Activated CD8-positive, alpha-beta T cell treated with anti-CD3 and anti-CD28 coated beads for 36 hours (primary cell): ENCODE data around the gene PAEP. TPM values are rescaled to one million over a fixed set of nuclear protein-coding genes. Genes with fewer than 3 reads are reported as not detected.
"Not testable (repeated sequence)": the region's sequence is repeated elsewhere in the genome, so short reads cannot be mapped to it uniquely, and the experiment has no call there.

ENCODE experiments used
- ATAC-seq: fragments of 200-7000 bp; cut with Tn5 transposase; one replicate; pipeline ENCODE4 v1.10.0; 2021; ENCODE audit warnings: mild to moderate bottlenecking, moderate library complexity
- CTCF ChIA-PET: fragments of 350-600 bp; sonication (Branson Sonifier 250); formaldehyde crosslinking; loops from one replicate; lab custom pipeline; 2021; ENCODE audit warnings: antibody characterized with exemption; lab: Charles Lee
- POLR2A ChIA-PET: fragments of 350-600 bp; sonication (Branson Sonifier 250); formaldehyde crosslinking; loops from one replicate; lab custom pipeline; 2021; ENCODE audit warnings: antibody characterized with exemption; lab: Charles Lee
- DNase-seq: peaks from one replicate; pipeline ENCODE4 v3.0.0-alpha.2; 2020
- H3K27ac Mint-ChIP-seq: one replicate; pipeline ENCODE4 v1.8.0; 2021; ENCODE audit warnings: mild to moderate bottlenecking, mixed read lengths
- H3K27me3 Mint-ChIP-seq: one replicate; pipeline ENCODE4 v1.8.0; 2021; ENCODE audit warnings: mixed read lengths
- H3K36me3 Mint-ChIP-seq: one replicate; pipeline ENCODE4 v1.8.0; 2021; ENCODE audit warnings: low read depth, mixed read lengths
- H3K4me1 Mint-ChIP-seq: one replicate; pipeline ENCODE4 v1.8.0; 2021; ENCODE audit warnings: low read depth, mixed read lengths
- H3K4me3 Mint-ChIP-seq: one replicate; pipeline ENCODE4 v1.8.0; 2021; ENCODE audit warnings: mild to moderate bottlenecking, moderate library complexity, mixed read lengths
- H3K9me3 Mint-ChIP-seq: one replicate; pipeline ENCODE4 v1.8.0; 2021; ENCODE audit warnings: mixed read lengths
- CTCF ChIP-seq: fragments of 200-600 bp; IDR thresholded peaks from one replicate; pipeline ENCODE4 v1.8.0; 2022; ENCODE audit warnings: antibody characterized with exemption, mild to moderate bottlenecking
- intact Hi-C: fragments of 100-400 bp; cut with micrococcal nuclease; formaldehyde crosslinking; loops from one replicate; pipeline ENCODE4 v1.10.0; 2022
- total RNA-seq, 2 experiments: library from RNA; stranded (reverse); gene quantifications; one replicate each; pipeline ENCODE4 v1.2.3, GENCODE V29; 2021

Gene PAEP
- total RNA-seq, 2 experiments from 2014 or later, result not detected

GRCh38 chr9:135526089-135526729 lies 35.3 kb upstream of the PAEP start:
- DNase-seq, result no peak
- Mint-ChIP-seq H3K4me3 (no peak overlapping the region), H3K4me1 (no peaks in the 10 kb centered on the region), H3K36me3 (no peaks in the 10 kb centered on the region), H3K9me3 (no peaks in the 10 kb centered on the region), H3K27me3 (no peaks in the 10 kb centered on the region), H3K27ac (no peak overlapping the region)
- intact Hi-C loops, result no loop called here
- ATAC-seq, result no peak
- ChIA-PET POLR2A (interaction anchor here (0.6 kb wide), 1 partner anchor 55 kb away, joined by 3 read pairs; no protein-coding TSS in a partner anchor), CTCF (no interaction called here)
- no peak for TF ChIP-seq CTCF

DNA sequence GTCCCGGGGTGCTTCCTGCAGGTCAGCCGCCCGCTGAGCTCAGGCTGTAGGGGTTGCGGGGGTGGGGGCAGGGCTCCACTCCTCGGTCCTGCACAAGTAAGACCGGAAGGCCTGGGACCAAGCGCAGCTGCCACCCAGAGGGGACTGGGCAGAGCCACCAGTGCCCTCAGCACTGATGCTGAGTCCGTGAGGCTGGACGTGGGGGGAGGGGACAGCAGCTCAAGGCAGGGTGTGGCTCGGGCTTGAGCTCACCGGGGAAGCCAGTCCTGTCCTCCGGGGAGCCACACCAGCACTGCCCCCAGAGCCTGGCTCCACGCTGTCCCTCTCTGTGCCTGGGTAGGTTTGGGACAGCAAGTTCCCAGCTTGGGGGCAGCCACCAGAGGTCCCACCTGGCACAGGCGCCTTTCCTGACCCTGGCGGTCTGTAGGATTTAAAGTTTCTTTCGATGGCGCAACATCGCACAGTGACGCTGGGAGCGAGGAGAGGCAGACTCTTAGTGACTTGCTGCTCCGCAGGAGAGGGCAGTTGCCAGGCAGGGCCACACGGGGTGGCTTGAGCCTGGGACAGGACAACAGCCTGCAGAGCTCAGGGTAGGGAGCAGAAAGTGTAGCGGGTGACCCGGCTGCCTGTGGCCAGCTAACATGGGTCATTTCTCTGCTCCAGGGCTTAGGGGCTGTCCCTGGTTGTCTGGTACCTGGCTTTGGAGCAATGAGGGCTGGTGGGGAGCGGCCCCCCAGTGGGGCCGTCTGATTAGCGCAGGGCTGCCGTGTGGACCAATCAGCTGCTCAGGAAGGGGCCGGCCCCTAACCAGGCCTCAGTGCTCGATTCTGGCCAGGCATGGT lies 34.6 kb upstream of the PAEP start:
- DNase-seq (no peak), ATAC-seq (no peak)
- Mint-ChIP-seq H3K27me3 (no peaks in the 10 kb centered on the region), H3K4me1 (no peaks in the 10 kb centered on the region), H3K27ac (no peak overlapping the region), H3K36me3 (no peaks in the 10 kb centered on the region), H3K4me3 (no peak overlapping the region), H3K9me3 (no peaks in the 10 kb centered on the region)
- no peak for TF ChIP-seq CTCF
- ChIA-PET CTCF (no interaction called here), POLR2A (no interaction called here)
- intact Hi-C loops, result no loop called here

GRCh38 chr9:135528842-135529435 lies 32.6 kb upstream of the PAEP start:
- H3K27me3 Mint-ChIP-seq, H3K4me3 Mint-ChIP-seq, ATAC-seq, POLR2A ChIA-PET, H3K9me3 Mint-ChIP-seq, H3K36me3 Mint-ChIP-seq, H3K27ac Mint-ChIP-seq, H3K4me1 Mint-ChIP-seq, CTCF ChIA-PET, intact Hi-C loops, DNase-seq: not testable (repeated sequence)

DNA sequence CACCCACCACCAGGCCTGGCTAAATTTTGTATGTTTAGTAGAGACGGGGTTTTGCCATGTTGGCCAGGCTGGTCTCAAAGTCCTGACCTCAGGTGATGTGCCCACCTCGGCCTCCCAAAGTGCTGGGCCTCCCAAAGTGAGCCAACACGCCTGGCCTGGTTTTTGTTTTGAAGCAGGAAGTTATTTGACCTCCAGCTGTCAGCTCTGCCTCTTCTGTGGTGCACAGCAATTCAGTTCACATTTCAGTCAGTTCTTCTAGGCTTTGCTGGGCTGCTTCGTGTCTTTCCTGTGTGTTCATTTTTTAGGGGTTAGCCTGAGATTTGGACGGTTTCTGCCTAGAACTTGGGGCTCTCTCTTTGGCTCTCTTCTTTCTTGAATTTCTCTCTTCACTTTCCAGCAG lies 31.4 kb upstream of the PAEP start:
- ATAC-seq (no peak), DNase-seq (no peak)
- Mint-ChIP-seq H3K4me3 (no peak overlapping the region), H3K27me3 (peaks cover 9% of the 10 kb centered on the region), H3K36me3 (no peaks in the 10 kb centered on the region), H3K27ac (no peak overlapping the region), H3K9me3 (no peaks in the 10 kb centered on the region), H3K4me1 (no peaks in the 10 kb centered on the region)
- CTCF ChIA-PET, result interaction anchor here (1.4 kb wide), 1 partner anchor 73 kb away, joined by 4 read pairs; no protein-coding TSS in a partner anchor
- no peak for TF ChIP-seq CTCF
- POLR2A ChIA-PET, result no interaction called here
- intact Hi-C loops, result no loop called here

- intact Hi-C loops, result no loop called here
- no peaks in the 10 kb centered on the region for H3K36me3 Mint-ChIP-seq
- CTCF ChIA-PET, result no interaction called here
These were observed 30.5 kb upstream of the PAEP start for GRCh38 chr9:135531096-135531495.

More at GRCh38 chr9:135531096-135531495, 30.5 kb upstream of the PAEP start:
- ATAC-seq (no peak), DNase-seq (no peak)
- Mint-ChIP-seq H3K9me3 (no peaks in the 10 kb centered on the region), H3K27ac (no peak overlapping the region), H3K27me3 (peaks cover 9% of the 10 kb centered on the region), H3K4me3 (no peak overlapping the region), H3K4me1 (no peaks in the 10 kb centered on the region)
- POLR2A ChIA-PET, result no interaction called here
- no peak for TF ChIP-seq CTCF
